ENCODE data around the gene TM9SF4. TPM values are rescaled to one million over a fixed set of nuclear protein-coding genes. Genes with fewer than 3 reads are reported as not detected.
"Not testable (repeated sequence)": the region's sequence is repeated elsewhere in the genome, so short reads cannot be mapped to it uniquely, and the experiment has no call there.

Gene TM9SF4
- total RNA-seq, 1 experiment from 2014 or later, result 54.4 TPM

DNA sequence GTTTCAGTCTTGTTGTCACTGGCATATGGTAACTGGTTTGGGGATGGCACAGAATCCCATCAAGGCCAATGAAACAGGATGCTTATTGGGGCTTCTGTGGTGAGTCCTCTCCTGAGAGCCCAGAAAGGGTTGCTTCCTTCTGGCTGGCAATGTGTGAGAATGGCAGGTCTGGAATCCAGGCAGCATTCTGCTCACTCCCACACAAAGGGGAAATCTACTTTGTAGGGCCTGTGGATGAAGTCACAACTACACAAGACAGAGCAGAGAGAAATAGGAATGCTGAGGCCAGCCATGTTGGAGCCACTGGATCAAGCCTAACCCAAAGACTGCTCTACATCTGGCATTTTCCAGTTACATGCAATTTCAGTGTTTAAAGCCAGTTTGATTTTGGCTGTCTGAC is 82.4 kb downstream of the TM9SF4 start:
- Histone ChIP-seq H3K9me3 (ENCODE audit: low read depth, low read length, poor library complexity, severe bottlenecking) (no peaks in the 10 kb centered on the region), H3K27me3 (replicated peaks; ENCODE audit: insufficient read depth, low read depth, low read length, poor library complexity) (no peaks in the 10 kb centered on the region), H3K36me3 (ENCODE audit: insufficient read depth, low read length, poor library complexity, severe bottlenecking) (peaks cover 17% of the 10 kb centered on the region), H3K4me3 (ENCODE audit: low read depth, low read length, poor library complexity, severe bottlenecking) (no peak overlapping the region), H3K27ac (ENCODE audit: low read depth, low read length, poor library complexity, severe bottlenecking) (no peak overlapping the region), H3K4me1 (ENCODE audit: insufficient read depth, low read length, poor library complexity, severe bottlenecking) (peaks cover 7% of the 10 kb centered on the region)
- ChIA-PET POLR2A (ENCODE audit: low non-redundant PET) (no interaction called here), CTCF (no interaction called here)
- no peak for TF ChIP-seq EZH2 (IDR thresholded peaks at IDR 0.05; ENCODE audit: borderline replicate concordance, low read depth, low read length, poor library complexity, severe bottlenecking)
- TF ChIP-seq, protein P1, sequence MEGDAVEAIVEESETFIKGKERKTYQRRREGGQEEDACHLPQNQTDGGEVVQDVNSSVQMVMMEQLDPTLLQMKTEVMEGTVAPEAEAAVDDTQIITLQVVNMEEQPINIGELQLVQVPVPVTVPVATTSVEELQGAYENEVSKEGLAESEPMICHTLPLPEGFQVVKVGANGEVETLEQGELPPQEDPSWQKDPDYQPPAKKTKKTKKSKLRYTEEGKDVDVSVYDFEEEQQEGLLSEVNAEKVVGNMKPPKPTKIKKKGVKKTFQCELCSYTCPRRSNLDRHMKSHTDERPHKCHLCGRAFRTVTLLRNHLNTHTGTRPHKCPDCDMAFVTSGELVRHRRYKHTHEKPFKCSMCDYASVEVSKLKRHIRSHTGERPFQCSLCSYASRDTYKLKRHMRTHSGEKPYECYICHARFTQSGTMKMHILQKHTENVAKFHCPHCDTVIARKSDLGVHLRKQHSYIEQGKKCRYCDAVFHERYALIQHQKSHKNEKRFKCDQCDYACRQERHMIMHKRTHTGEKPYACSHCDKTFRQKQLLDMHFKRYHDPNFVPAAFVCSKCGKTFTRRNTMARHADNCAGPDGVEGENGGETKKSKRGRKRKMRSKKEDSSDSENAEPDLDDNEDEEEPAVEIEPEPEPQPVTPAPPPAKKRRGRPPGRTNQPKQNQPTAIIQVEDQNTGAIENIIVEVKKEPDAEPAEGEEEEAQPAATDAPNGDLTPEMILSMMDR (conservative IDR thresholded peaks at IDR 0.05; ENCODE audit: low read depth, low read length), result no peak
- intact Hi-C loops (cut with micrococcal nuclease; ENCODE audit: unreplicated experiment), result no loop called here
- no TSS peak for BruUV-seq (replicated peaks)
- DNase-seq (ENCODE audit: low spot score), result no peak

- H3K9me3 ChIP-seq (ENCODE audit: low read depth, low read length, poor library complexity, severe bottlenecking), result no peaks in the 10 kb centered on the region
- peaks cover 7% of the 10 kb centered on the region for H3K4me1 ChIP-seq (ENCODE audit: insufficient read depth, low read length, poor library complexity, severe bottlenecking)
- TF ChIP-seq EZH2 (IDR thresholded peaks at IDR 0.05; ENCODE audit: borderline replicate concordance, low read depth, low read length, poor library complexity, severe bottlenecking), result no peak
- TF ChIP-seq, protein P1 (conservative IDR thresholded peaks at IDR 0.05; ENCODE audit: low read depth, low read length), result no peak
- H3K36me3 ChIP-seq (ENCODE audit: insufficient read depth, low read length, poor library complexity, severe bottlenecking), result peaks cover 25% of the 10 kb centered on the region
- BruUV-seq (replicated peaks), result no TSS peak
- H3K27me3 ChIP-seq (replicated peaks; ENCODE audit: insufficient read depth, low read depth, low read length, poor library complexity), result no peaks in the 10 kb centered on the region
- CTCF ChIA-PET, result no interaction called here
- POLR2A ChIA-PET (ENCODE audit: low non-redundant PET), result no interaction called here
- H3K4me3 ChIP-seq (ENCODE audit: low read depth, low read length, poor library complexity, severe bottlenecking), result no peak overlapping the region
- intact Hi-C loops (cut with micrococcal nuclease; ENCODE audit: unreplicated experiment), result no loop called here
- no peak overlapping the region for H3K27ac ChIP-seq (ENCODE audit: low read depth, low read length, poor library complexity, severe bottlenecking)
- DNase-seq (ENCODE audit: low spot score), result no peak
Measured at GRCh38 chr20:32192698-32193097, 83.2 kb downstream of the TM9SF4 start.

DNA sequence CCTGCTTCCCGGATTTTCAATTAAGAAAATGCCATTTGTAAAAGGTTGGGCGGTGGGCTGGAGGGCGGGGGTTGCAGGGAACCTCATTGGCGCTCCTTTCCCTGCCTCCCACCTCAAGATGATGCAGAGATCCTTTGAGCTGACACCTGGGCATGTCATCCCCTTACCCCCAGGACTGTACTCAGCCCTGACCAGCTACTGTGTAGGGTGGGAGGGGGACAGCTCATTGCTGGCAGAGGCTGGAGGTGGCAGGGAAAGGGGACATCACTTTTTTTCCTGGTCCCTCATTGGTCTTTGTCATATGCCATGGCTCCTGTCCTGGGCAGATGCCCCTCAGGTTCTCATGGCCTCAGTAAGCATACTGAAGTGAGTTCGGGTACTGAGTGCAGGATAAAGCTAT is 83.8 kb downstream of the TM9SF4 start:
- H3K4me1 ChIP-seq (ENCODE audit: insufficient read depth, low read length, poor library complexity, severe bottlenecking); BruUV-seq (replicated peaks); H3K4me3 ChIP-seq (ENCODE audit: low read depth, low read length, poor library complexity, severe bottlenecking); POLR2A ChIA-PET (ENCODE audit: low non-redundant PET); DNase-seq (ENCODE audit: low spot score); CTCF ChIA-PET; intact Hi-C loops (cut with micrococcal nuclease; ENCODE audit: unreplicated experiment); H3K27ac ChIP-seq (ENCODE audit: low read depth, low read length, poor library complexity, severe bottlenecking); H3K9me3 ChIP-seq (ENCODE audit: low read depth, low read length, poor library complexity, severe bottlenecking); H3K27me3 ChIP-seq (replicated peaks; ENCODE audit: insufficient read depth, low read depth, low read length, poor library complexity): not testable (repeated sequence)
- peaks cover 31% of the 10 kb centered on the region for H3K36me3 ChIP-seq (ENCODE audit: insufficient read depth, low read length, poor library complexity, severe bottlenecking)

GRCh38 chr20:32193996-32194395 is 84.5 kb downstream of the TM9SF4 start:
- no peak for DNase-seq (ENCODE audit: low spot score)
- ChIA-PET CTCF (no interaction called here), POLR2A (ENCODE audit: low non-redundant PET) (no interaction called here)
- no peak for TF ChIP-seq EZH2 (IDR thresholded peaks at IDR 0.05; ENCODE audit: borderline replicate concordance, low read depth, low read length, poor library complexity, severe bottlenecking)
- TF ChIP-seq, protein P1 (conservative IDR thresholded peaks at IDR 0.05; ENCODE audit: low read depth, low read length), result no peak
- intact Hi-C loops (cut with micrococcal nuclease; ENCODE audit: unreplicated experiment), result no loop called here
- H3K27me3 ChIP-seq (replicated peaks; ENCODE audit: insufficient read depth, low read depth, low read length, poor library complexity), result no peaks in the 10 kb centered on the region
- H3K4me3 ChIP-seq (ENCODE audit: low read depth, low read length, poor library complexity, severe bottlenecking), result no peak overlapping the region
- peaks cover 37% of the 10 kb centered on the region for H3K36me3 ChIP-seq (ENCODE audit: insufficient read depth, low read length, poor library complexity, severe bottlenecking)
- H3K27ac ChIP-seq (ENCODE audit: low read depth, low read length, poor library complexity, severe bottlenecking), result no peak overlapping the region
- no TSS peak for BruUV-seq (replicated peaks)
- H3K4me1 ChIP-seq (ENCODE audit: insufficient read depth, low read length, poor library complexity, severe bottlenecking), result peaks cover 7% of the 10 kb centered on the region
- H3K9me3 ChIP-seq (ENCODE audit: low read depth, low read length, poor library complexity, severe bottlenecking), result no peaks in the 10 kb centered on the region

All from A673 (cell line).